ENCODE measurements around the gene TRIM14. TPM values are rescaled to one million over a fixed set of nuclear protein-coding genes. Genes with fewer than 3 reads are reported as not detected.

TRIM14 gene
- total and polyA plus RNA-seq, 2 of the 13 experiments (the other 11 are each of a cell fraction or from before 2014, with no cell fraction given): 9.2 to 13.0 TPM

GRCh38 chr9:98038958-98039357 is 80.1 kb downstream of the TRIM14 start:
- peak overlapping the region; percentile 51 for H3K4me2 ChIP-seq (ENCODE audit: low read depth, low read length)

More at GRCh38 chr9:98038958-98039357, 80.1 kb downstream of the TRIM14 start:
- Histone ChIP-seq H3K9ac (ENCODE audit: insufficient read depth, low read depth, low read length) (no peak overlapping the region), H3K79me2 (ENCODE audit: insufficient read depth, low read length) (no peaks in the 10 kb centered on the region), H3K27me3 (ENCODE audit: control insufficient read depth in 1 of 2, insufficient read depth in 2 of 2, low read length in 2 of 2) (peaks cover 0 to 19% of the 10 kb centered on the region in 2 experiments; a peak in 3 of 5 replicates), H3K4me1 (ENCODE audit: insufficient read depth, low read length) (peaks cover 30% of the 10 kb centered on the region), H2AFZ (ENCODE audit: low read length) (no peak overlapping the region), H3K4me3 (replicated peaks in 1 of 3; ENCODE audit: insufficient read depth in 1 of 3, low read depth in 2 of 3, low read length in 3 of 3) (no peak overlapping the region), H4K20me1 (ENCODE audit: insufficient read depth, low read length) (no peaks in the 10 kb centered on the region), H3K27ac (ENCODE audit: extremely low read length, insufficient read depth, low read length) (no peak overlapping the region), H3K36me3 (replicated peaks in 1 of 2; ENCODE audit: control insufficient read depth in 1 of 2, insufficient read depth in 2 of 2, low read length in 2 of 2) (no peaks in the 10 kb centered on the region), H3K9me3 (ENCODE audit: low read length) (no peaks in the 10 kb centered on the region)
- TF ChIP-seq, protein P1, sequence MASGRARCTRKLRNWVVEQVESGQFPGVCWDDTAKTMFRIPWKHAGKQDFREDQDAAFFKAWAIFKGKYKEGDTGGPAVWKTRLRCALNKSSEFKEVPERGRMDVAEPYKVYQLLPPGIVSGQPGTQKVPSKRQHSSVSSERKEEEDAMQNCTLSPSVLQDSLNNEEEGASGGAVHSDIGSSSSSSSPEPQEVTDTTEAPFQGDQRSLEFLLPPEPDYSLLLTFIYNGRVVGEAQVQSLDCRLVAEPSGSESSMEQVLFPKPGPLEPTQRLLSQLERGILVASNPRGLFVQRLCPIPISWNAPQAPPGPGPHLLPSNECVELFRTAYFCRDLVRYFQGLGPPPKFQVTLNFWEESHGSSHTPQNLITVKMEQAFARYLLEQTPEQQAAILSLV (CRISPR knock-in tag; IDR thresholded peaks at IDR 0.05; ENCODE audit: borderline replicate concordance): no peak
- TF ChIP-seq NKX3-1 (CRISPR knock-in tag; IDR thresholded peaks at IDR 0.05) (no peak), ZNF749 (CRISPR knock-in tag; IDR thresholded peaks at IDR 0.05; ENCODE audit: borderline replicate concordance) (no peak), CREM (IDR thresholded peaks at IDR 0.05) (no peak), CREM (CRISPR knock-in tag; IDR thresholded peaks at IDR 0.05) (no peak), TFE3 (CRISPR knock-in tag; IDR thresholded peaks at IDR 0.05) (no peak), ZNF770 (CRISPR knock-in tag; IDR thresholded peaks at IDR 0.05) (peak; percentile 75), THAP11 (CRISPR knock-in tag; IDR thresholded peaks at IDR 0.05) (no peak), SP5 (CRISPR knock-in tag; IDR thresholded peaks at IDR 0.05; ENCODE audit: borderline replicate concordance, low read depth) (no peak), SRSF4 (IDR thresholded peaks at IDR 0.05; ENCODE audit: low read depth, low read length, poor library complexity, severe bottlenecking) (no peak), ZNF343 (CRISPR knock-in tag; IDR thresholded peaks at IDR 0.05) (no peak), SP1 (IDR thresholded peaks at IDR 0.05) (no peak), SP1 (CRISPR knock-in tag; IDR thresholded peaks at IDR 0.05) (no peak)
- TF ChIP-seq, protein P2, sequence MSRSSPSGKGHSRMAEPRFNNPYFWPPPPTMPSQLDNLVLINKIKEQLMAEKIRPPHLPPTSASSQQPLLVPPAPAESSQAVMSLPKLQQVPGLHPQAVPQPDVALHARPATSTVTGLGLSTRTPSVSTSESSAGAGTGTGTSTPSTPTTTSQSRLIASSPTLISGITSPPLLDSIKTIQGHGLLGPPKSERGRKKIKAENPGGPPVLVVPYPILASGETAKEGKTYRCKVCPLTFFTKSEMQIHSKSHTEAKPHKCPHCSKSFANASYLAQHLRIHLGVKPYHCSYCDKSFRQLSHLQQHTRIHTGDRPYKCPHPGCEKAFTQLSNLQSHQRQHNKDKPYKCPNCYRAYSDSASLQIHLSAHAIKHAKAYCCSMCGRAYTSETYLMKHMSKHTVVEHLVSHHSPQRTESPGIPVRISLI (CRISPR knock-in tag; IDR thresholded peaks at IDR 0.05; ENCODE audit: borderline replicate concordance): peak; percentile 22; the same call in 1 of the 2 replicates
- ChIA-PET POLR2A (interaction anchor here (2.2 kb wide), 1 partner anchor 17 kb away, joined by 10 read pairs; the partner anchor contains the start of gene NANS), CTCF (ENCODE audit: low intra/inter-chr PET ratio, low total read pairs) (no interaction called here)
- in situ Hi-C loops (cut with HindIII; ENCODE audit: extremely low pct_ligation_motif_present, low pct_unique_long_range_greater_than_20kb): loop anchor here (10.0 kb wide), 1 partner anchor 114 kb away; the partner anchor contains the start of gene TRMO
- FAIRE-seq (no peak), DNase-seq (ENCODE audit: low spot score) (no peak), ATAC-seq (peak; percentile 28)
- BruUV-seq (replicated peaks): no TSS peak
- intact Hi-C loops (cut with micrococcal nuclease; ENCODE audit: unreplicated experiment): no loop called here
- 28% methylated on average over 8 of the region's 8 CpGs for WGBS (ENCODE audit: low lambda C conversion rate)

Measured in HepG2 (cell line).